Measurements from ENCODE around the gene ABCA13.

DNA sequence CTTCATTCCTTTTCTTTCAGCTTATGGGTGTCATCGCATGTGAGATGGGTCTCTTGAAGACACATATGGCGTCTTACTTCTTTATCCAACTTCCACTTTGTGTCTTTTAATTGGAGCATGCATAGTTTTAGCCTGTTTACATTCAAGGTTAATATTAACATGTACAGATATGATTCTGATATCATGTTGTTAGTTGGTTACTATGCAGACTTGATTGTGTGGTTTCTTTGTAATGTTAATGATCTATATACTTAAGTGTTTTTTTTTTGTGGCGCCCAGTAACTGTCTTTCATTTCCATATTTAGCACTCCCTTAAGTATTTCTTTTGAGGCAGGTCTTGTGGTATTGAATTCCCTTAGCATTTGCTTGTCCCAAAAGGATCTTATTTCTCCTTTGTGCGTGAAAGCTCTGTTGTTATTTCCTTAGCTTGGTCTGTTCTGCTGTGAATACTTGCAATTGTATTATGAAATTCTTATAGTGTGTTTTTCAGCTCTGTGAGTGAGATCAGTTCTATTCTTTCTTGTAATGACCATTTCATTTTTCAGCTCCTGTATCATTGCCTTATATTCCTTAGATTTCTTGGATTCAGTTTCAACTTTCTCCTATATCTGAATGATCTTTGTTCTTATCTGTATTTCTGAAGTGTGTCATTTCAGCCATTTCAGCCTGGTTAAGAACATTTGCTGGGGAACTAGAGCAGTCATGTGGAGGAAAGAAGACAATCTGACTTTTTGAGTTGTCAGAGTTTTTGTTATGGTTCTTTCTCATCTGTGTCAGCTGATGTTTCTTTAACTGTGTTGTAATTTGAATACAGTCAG is 88.4 kb downstream of the ABCA13 start:
- TF ChIP-seq, protein P1, sequence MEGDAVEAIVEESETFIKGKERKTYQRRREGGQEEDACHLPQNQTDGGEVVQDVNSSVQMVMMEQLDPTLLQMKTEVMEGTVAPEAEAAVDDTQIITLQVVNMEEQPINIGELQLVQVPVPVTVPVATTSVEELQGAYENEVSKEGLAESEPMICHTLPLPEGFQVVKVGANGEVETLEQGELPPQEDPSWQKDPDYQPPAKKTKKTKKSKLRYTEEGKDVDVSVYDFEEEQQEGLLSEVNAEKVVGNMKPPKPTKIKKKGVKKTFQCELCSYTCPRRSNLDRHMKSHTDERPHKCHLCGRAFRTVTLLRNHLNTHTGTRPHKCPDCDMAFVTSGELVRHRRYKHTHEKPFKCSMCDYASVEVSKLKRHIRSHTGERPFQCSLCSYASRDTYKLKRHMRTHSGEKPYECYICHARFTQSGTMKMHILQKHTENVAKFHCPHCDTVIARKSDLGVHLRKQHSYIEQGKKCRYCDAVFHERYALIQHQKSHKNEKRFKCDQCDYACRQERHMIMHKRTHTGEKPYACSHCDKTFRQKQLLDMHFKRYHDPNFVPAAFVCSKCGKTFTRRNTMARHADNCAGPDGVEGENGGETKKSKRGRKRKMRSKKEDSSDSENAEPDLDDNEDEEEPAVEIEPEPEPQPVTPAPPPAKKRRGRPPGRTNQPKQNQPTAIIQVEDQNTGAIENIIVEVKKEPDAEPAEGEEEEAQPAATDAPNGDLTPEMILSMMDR (conservative IDR thresholded peaks at IDR 0.05 in 1 of 2, IDR thresholded peaks at IDR 0.05 in 1 of 2; ENCODE audit: extremely low read depth in 1 of 2, insufficient read depth in 1 of 2, low read depth in 1 of 2, low read length in 2 of 2), result no peak
- TF ChIP-seq EZH2 (IDR thresholded peaks at IDR 0.05; ENCODE audit: borderline replicate concordance, low read length), result no peak
